DMS114 treated with DMSO at 0.1 percent for 48 hours (cell line): ENCODE results near the gene HSPA9.

ENCODE experiments used
- DNase-seq: peaks from one replicate; lab custom pipeline; 2025; ENCODE audit not compliant: unreplicated experiment; lab: John Stamatoyannopoulos, UW

HSPA9 gene

GRCh38 chr5:138596105-138596881, 21.1 kb upstream of the HSPA9 start:
- DNase-seq, result no peak

DNA sequence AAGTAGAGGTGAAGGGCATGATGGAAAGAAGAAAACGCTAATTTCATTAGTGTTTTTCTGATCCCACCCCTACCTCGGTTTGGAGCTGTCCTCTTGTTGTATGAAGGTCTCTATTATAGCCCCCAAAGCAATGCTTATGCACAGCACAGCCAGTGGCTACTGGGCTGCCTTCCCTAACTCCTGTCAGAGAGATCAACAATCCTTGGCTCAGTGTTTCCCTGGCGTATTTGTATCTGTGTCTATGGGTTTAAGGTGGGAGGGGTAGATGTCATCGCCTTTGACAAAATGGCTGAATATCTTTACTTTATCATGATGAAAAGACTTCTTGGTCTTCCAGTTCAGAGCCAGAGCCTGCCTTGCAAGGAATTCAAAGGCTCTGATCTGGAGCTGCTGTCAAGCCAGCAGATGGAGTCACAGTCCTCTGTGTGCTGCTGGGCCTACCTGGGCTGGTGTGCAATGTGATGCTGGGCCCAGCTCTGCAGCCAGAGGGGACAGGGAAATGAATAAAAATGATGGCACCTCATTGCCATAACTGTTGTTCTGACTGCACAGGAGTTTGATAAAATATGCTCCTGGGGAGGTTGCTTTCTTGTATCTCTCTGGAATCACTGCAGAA, 20.1 kb upstream of the HSPA9 start:
- DNase-seq, result no peak

DNA sequence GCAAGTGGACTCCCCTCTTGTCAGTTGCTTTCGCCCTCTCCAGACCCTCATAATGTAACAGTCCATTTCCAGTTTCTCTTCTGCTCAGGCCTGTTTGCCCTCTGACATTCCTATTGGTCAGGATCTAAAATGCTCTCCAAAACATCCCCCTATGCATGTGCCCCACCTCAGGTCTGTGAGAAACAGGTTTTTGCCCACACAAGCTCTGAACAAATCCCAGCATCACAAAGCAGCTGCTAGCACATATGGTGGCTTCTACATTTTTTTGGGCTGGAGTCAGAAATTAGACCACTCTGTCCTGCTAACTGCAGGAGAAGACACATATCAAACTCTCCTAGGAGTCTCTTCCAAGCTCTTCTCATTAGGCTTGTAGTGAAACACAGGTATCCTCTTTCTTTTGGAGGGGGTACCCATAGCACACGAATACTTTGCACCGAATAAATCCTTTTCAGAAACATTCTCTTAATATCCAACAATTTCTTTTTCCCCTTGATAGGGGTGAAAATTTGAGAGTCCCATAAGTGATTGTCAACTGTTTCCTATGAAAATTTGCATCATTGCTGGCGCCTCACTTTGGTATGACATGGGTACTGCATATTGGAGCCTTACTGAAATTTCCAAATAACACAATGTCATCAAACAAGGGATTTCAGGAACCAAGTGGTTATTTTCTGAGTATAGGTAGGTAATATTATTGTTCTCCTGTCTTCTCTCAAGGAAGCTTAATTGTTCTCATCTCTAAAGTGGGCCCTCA, 19.3 kb upstream of the HSPA9 start:
- DNase-seq, result no peak

DNA sequence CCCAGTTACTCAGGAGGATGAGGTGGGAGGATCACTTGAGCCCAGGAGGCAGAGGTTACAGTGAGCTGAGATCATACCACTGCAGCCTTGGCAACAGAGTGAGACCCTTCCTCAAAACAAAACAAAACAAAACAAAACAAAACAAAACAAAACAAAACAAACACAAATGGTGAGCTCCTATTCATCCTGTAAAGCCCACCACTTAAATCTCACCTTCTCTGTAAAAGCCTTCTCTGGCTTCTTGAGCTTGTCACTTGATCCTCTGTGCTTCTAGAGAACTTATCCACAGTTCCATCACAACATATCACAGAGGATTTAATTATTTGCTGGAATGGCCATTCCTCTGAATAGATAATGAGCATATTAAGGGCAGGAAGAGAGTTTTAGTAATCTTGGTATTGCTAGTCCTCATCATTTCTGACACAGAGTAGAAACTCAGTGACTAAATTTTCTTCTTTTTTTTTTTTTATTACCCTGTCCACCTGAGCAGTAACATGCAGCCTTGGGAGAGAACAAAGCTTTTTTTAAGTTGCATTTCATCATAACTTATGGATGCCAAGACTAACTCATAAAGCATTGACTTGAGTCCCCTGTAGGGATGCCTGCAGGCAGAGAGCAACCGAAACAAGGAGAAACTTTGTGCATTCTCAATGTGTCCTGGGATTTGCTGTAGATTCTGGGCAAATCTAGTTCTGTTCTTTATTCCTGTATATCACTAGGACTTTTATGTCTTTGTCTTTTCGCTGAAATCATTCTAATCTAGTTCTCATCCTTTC, 13.0 kb upstream of the HSPA9 start:
- no peak for DNase-seq

- no peak for DNase-seq
These were observed 10.0 kb upstream of the HSPA9 start for GRCh38 chr5:138585157-138585556.

DNA sequence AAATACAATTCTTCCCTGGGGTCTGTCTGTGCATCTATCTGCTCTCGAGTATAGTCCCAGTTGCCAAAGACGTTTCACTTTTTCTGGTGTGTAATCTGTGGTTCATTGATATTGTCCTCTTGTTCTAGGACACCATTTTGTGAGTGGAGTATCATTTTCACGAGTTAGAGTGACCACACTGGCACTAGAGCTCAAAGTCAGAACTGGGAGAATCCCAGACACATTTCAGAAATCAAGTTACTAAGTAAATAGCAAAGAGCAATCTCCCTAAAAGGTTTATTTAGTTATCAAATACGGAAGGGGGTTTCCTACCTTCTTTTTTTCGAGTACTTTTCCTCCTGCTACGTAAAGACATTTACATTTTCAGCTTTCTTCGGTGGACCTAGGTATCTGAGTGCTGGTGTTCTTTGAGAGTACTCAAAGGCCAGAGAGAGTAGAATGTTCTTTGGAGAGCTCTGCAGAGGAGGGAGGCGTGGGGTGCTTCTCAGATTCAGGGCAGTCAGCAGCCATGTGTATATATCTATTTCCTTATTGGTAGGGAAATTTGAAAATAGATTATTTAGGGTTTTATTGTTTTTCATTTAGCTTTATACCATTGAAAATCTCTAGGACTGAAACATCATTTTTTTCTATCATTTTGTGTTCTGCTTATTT, 8.9 kb upstream of the HSPA9 start:
- DNase-seq, result no peak

- no peak for DNase-seq
These were observed 7.8 kb upstream of the HSPA9 start for GRCh38 chr5:138582959-138583358.

DNA sequence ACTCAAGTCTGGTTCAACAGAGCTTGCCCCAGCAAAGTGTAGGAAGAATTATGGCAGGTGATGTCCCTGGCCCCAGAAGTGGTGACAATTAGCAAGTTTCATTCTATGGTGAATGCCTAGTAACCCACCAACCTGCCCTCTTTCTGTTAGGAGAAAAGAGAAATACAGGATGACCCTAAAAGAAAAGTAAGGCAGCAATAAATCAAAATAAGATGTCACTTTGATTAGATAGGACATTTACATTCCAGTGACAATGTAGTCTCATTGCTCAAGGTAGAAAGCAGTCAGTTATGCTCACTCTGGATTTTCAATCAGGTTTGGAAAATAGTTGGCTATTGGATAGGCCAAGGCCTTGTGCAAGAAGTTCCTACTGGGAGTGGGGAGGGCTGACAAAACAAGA, 5.6 kb upstream of the HSPA9 start:
- DNase-seq, result no peak

DNA sequence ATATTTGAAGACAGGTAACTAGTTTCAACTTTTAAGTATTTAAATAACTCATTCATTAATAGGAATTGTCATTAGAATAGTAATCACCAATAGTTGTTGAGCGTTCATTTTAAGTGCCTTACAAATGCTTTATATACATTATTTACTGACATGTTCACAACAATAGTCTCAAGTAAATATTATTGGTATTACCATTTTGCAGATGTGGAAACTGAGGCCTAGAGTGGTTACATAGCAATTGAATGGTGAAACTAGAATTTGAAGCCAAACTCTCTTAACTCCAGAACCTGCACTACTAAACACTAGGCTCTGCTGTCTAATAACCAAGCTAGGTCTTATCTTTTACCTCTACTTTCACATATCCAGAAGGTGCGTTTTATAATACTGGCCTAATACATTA, 4.8 kb upstream of the HSPA9 start:
- no peak for DNase-seq

DNA sequence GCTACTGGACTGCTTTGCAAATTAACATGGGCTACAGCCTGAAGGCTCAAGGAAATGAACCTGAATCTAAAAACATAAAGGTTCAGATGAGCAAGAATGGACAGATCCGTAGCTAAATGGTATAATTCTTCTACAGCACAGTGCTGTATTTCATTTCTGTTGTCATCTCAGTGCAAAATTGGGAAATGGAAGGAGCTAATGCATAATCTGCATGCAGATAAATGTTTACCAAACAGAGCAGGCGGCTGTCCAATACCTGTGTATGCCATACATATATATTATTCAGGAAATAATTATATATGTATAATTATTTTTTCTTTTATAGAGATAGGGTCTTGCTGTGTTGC, 4.3 kb upstream of the HSPA9 start:
- no peak for DNase-seq

GRCh38 chr5:138577452-138577851, 2.3 kb upstream of the HSPA9 start:
- DNase-seq, result no peak

DNA sequence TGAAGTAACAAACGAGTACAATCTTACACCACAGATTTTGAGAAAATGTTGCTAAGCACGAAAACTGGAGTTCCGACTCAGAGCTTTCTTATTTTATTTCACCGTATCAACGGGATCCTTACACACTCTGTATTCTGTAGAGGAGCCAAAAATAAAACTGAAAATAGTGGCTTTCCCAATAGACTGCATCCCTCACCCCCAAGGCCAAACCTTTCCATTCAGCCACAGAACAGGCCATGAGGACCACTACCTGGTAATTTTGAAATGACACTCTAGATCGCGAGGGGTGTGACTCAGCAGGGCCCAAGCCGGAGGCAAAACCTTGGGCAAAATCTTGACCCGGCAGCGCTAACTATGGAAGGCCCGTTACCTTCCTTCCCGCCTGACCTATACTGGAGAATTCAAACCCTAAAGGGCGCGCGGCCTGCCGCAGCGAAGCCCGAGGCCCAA, 432 bp downstream of the HSPA9 start:
- no peak for DNase-seq

- DNase-seq, result no peak
These were observed 1.1 kb downstream of the HSPA9 start for GRCh38 chr5:138573949-138574670.

DNA sequence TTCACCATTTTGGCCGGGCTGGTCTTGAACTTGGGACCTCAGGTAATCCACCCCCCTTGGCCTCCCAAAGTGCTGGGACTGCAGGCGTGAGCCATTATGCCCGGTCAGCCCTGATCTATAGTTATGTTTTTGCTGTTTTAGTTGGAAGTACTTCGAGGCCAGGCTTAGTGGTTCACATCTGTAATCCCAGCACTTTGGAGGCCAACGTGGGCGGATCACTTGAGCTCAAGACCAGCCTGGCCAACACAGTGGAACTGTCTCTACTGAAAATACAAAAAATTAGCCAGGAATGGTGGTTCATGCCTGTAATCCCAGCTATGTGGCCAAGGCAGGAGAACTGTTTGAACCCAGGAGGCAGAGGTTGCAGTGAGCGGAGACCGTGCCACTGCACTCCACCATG, 2.0 kb downstream of the HSPA9 start:
- no peak for DNase-seq

DNA sequence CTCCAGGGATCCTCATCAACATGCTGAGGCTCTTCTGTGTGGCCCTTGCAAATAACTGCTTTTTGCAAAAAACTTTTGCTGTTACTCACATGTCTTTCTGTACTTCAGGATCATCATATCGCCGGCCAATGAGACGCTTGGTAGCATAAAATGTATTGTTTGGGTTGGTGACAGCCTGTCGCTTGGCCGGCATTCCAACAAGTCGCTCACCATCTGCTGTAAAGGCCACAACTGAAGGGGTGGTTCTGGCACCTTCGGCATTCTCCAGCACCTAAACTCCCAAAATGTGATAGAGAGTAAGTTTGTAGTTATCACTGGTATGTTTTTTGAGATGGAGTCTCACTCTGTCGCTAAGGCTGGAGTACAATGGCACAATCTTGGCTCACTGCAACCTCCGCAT, 4.3 kb downstream of the HSPA9 start:
- DNase-seq, result no peak

DNA sequence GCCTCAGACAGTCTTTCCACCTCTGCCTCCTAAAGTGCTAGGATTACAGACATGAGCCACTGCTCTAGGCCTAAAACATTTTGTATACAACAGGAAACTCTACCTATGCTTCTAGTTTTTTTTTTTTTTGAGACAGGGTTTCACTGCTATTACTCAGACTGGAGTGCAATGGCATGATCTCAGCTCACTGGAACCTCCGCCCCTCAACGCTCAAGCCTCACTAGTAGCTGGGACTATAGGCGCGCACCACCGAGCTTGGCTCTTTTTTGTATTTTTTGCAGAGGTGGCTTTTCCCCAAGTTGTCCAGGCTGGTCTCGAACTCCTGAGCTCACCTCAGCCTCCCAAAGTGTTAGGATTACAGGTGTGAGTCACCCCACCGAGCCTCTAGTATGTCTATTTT, 5.4 kb downstream of the HSPA9 start:
- DNase-seq, result no peak

DNA sequence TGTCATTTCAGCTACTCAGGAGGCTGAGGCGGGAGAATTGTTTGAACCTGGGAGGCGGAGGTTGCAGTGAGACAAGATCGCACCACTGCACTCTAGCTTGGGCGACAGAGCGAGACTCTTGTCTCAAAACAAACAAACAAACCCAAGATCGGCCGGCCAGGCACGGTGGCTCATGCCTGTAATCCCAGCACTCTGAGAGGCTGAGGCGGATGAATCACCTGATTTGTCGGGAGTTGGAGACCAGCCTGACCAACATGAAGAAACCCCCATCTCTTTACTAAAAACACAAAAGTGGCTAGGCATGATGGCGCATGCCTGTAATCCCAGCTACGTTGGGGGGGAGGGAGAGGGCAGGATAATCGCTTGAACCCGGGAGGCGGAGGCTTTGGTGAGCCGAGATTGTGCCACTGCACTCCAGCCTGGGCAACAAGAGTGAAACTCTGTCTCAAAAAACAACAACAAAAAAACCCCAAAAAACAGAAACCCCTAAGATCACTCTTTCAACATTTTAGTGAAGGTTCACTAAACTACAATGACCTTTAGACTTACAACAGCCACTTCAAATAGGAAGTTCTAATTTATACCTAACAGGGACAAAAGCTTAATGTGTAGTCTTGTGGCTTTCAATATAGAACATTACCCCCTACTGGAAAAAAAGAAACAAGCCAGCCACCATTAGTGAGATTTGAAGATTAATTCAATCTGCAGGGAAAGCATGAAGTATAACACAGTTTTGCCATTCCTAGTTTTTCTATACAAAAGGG, 7.0 kb downstream of the HSPA9 start:
- no peak for DNase-seq

- no peak for DNase-seq
These were observed 8.4 kb downstream of the HSPA9 start for GRCh38 chr5:138566792-138567191.

- DNase-seq, result no peak
These were observed 9.9 kb downstream of the HSPA9 start for GRCh38 chr5:138565100-138565821.
